Measurements from ENCODE around the gene CEACAM5.

- no peak for TF ChIP-seq CTCF (IDR thresholded peaks at IDR 0.05; ENCODE audit: low read depth, low read length)
- TF ChIP-seq MAX (IDR thresholded peaks at IDR 0.05; ENCODE audit: low read depth, low read length): no peak
- TF ChIP-seq POLR2A (IDR thresholded peaks at IDR 0.05; ENCODE audit: extremely low read depth, insufficient read length): no peak
Measured at GRCh38 chr19:41739361-41739760, 30.9 kb downstream of the CEACAM5 start.
